ENCODE results near the gene VANGL2. TPM values are rescaled to one million over a fixed set of nuclear protein-coding genes. Genes with fewer than 3 reads are reported as not detected.

Gene VANGL2
- total RNA-seq, 1 experiment from 2014 or later: 3.4 TPM

GRCh38 chr1:160431006-160431405 lies 30.6 kb downstream of the VANGL2 start:
- H3K4me3 ChIP-seq (ENCODE audit: low read depth, low read length): no peak overlapping the region
- no peaks in the 10 kb centered on the region for H3K27me3 ChIP-seq (replicated peaks; ENCODE audit: control insufficient read depth, insufficient read depth, low read length)
- H3K36me3 ChIP-seq (ENCODE audit: control insufficient read depth, insufficient read depth, low read length): no peaks in the 10 kb centered on the region
- BruUV-seq (replicated peaks): no TSS peak
- TF ChIP-seq, protein P1, sequence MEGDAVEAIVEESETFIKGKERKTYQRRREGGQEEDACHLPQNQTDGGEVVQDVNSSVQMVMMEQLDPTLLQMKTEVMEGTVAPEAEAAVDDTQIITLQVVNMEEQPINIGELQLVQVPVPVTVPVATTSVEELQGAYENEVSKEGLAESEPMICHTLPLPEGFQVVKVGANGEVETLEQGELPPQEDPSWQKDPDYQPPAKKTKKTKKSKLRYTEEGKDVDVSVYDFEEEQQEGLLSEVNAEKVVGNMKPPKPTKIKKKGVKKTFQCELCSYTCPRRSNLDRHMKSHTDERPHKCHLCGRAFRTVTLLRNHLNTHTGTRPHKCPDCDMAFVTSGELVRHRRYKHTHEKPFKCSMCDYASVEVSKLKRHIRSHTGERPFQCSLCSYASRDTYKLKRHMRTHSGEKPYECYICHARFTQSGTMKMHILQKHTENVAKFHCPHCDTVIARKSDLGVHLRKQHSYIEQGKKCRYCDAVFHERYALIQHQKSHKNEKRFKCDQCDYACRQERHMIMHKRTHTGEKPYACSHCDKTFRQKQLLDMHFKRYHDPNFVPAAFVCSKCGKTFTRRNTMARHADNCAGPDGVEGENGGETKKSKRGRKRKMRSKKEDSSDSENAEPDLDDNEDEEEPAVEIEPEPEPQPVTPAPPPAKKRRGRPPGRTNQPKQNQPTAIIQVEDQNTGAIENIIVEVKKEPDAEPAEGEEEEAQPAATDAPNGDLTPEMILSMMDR (IDR thresholded peaks at IDR 0.05; ENCODE audit: insufficient read depth in 1 of 2, low read depth in 1 of 2, low read length in 1 of 2, severe bottlenecking in 1 of 2, unreplicated experiment in 1 of 2): no peak
- Mint-ChIP-seq H3K4me1 (ENCODE audit: low read depth, unreplicated experiment) (no peaks in the 10 kb centered on the region), H3K4me3 (ENCODE audit: unreplicated experiment) (no peak overlapping the region), H3K27ac (ENCODE audit: unreplicated experiment) (no peak overlapping the region), H3K36me3 (ENCODE audit: insufficient read depth, unreplicated experiment) (no peaks in the 10 kb centered on the region), H3K9me3 (ENCODE audit: unreplicated experiment) (no peaks in the 10 kb centered on the region), H3K27me3 (ENCODE audit: insufficient read depth, unreplicated experiment) (peaks cover 4% of the 10 kb centered on the region)
- no peaks in the 10 kb centered on the region for H3K4me1 ChIP-seq
- no peaks in the 10 kb centered on the region for H3K9me3 ChIP-seq
- DNase-seq: no peak
- intact Hi-C loops (cut with micrococcal nuclease; ENCODE audit: unreplicated experiment): no loop called here
- POLR2A ChIA-PET: no interaction called here
- CTCF ChIA-PET: no interaction called here

GRCh38 chr1:160431571-160431970 lies 31.2 kb downstream of the VANGL2 start:
- H3K4me3 ChIP-seq (ENCODE audit: low read depth, low read length): no peak overlapping the region
- no peak for DNase-seq
- no peaks in the 10 kb centered on the region for H3K4me1 ChIP-seq
- CTCF ChIA-PET: no interaction called here
- no peaks in the 10 kb centered on the region for H3K9me3 Mint-ChIP-seq (ENCODE audit: unreplicated experiment)
- intact Hi-C loops (cut with micrococcal nuclease; ENCODE audit: unreplicated experiment): no loop called here
- POLR2A ChIA-PET: no interaction called here
- TF ChIP-seq, protein P1 (IDR thresholded peaks at IDR 0.05; ENCODE audit: insufficient read depth in 1 of 2, low read depth in 1 of 2, low read length in 1 of 2, severe bottlenecking in 1 of 2, unreplicated experiment in 1 of 2): no peak
- H3K27me3 ChIP-seq (replicated peaks; ENCODE audit: control insufficient read depth, insufficient read depth, low read length): no peaks in the 10 kb centered on the region
- no peak overlapping the region for H3K27ac Mint-ChIP-seq (ENCODE audit: unreplicated experiment)
- H3K27me3 Mint-ChIP-seq (ENCODE audit: insufficient read depth, unreplicated experiment): peaks cover 4% of the 10 kb centered on the region
- no TSS peak for BruUV-seq (replicated peaks)
- H3K36me3 ChIP-seq (ENCODE audit: control insufficient read depth, insufficient read depth, low read length): no peaks in the 10 kb centered on the region
- no peaks in the 10 kb centered on the region for H3K4me1 Mint-ChIP-seq (ENCODE audit: low read depth, unreplicated experiment)
- no peaks in the 10 kb centered on the region for H3K36me3 Mint-ChIP-seq (ENCODE audit: insufficient read depth, unreplicated experiment)
- H3K4me3 Mint-ChIP-seq (ENCODE audit: unreplicated experiment): no peak overlapping the region
- H3K9me3 ChIP-seq: no peaks in the 10 kb centered on the region

DNA sequence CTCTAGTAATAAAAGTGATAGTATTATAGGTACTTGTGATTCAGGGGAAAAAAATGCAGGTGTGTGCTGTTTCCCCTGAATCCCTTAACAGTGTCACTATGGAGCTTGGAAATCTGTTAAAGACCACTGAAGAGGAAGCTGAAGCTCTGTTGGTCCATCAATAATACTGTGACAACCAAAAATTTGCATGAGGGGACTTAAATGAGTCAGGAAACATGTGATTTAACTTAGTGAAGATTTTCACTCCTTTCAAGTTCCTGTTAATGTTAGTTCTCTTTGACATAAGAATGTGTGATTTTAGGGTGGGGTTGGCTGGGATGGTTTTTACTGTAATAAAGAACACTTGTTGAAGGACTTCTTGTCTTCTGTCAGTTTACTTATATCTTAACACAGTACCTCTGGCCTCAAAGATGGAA lies 32.0 kb downstream of the VANGL2 start:
- no peak overlapping the region for H3K4me3 ChIP-seq (ENCODE audit: low read depth, low read length)
- TF ChIP-seq, protein P1 (IDR thresholded peaks at IDR 0.05; ENCODE audit: insufficient read depth in 1 of 2, low read depth in 1 of 2, low read length in 1 of 2, severe bottlenecking in 1 of 2, unreplicated experiment in 1 of 2): no peak

More for the DNA sequence above, 32.0 kb downstream of the VANGL2 start:
- H3K4me1 Mint-ChIP-seq (ENCODE audit: low read depth, unreplicated experiment): no peaks in the 10 kb centered on the region
- ChIA-PET POLR2A (no interaction called here), CTCF (no interaction called here)
- Histone ChIP-seq H3K9me3 (no peaks in the 10 kb centered on the region), H3K36me3 (ENCODE audit: control insufficient read depth, insufficient read depth, low read length) (no peaks in the 10 kb centered on the region), H3K4me1 (no peaks in the 10 kb centered on the region), H3K27me3 (replicated peaks; ENCODE audit: control insufficient read depth, insufficient read depth, low read length) (no peaks in the 10 kb centered on the region)
- H3K36me3 Mint-ChIP-seq (ENCODE audit: insufficient read depth, unreplicated experiment): no peaks in the 10 kb centered on the region
- intact Hi-C loops (cut with micrococcal nuclease; ENCODE audit: unreplicated experiment): no loop called here
- no peaks in the 10 kb centered on the region for H3K9me3 Mint-ChIP-seq (ENCODE audit: unreplicated experiment)
- H3K27ac Mint-ChIP-seq (ENCODE audit: unreplicated experiment): no peak overlapping the region
- H3K4me3 Mint-ChIP-seq (ENCODE audit: unreplicated experiment): no peak overlapping the region
- DNase-seq: no peak
- BruUV-seq (replicated peaks): no TSS peak
- peaks cover 4% of the 10 kb centered on the region for H3K27me3 Mint-ChIP-seq (ENCODE audit: insufficient read depth, unreplicated experiment)

Measured in Caco-2 (cell line).